HG03159 (cell line): ENCODE data around the gene CDK14.
A peak's percentile ranks its signal among the peaks of the same experiment; 100 is the strongest.

Experiments
- ATAC-seq: cut with Tn5 transposase; IDR thresholded peaks from one replicate; pipeline ENCODE4 v1.9.1; 2021; ENCODE audit warnings: mild to moderate bottlenecking, moderate library complexity; ENCODE audit not compliant: unreplicated experiment

CDK14 gene

GRCh38 chr7:90677486-90678404, 81.6 kb downstream of the CDK14 start:
- no peak for ATAC-seq

- no peak for ATAC-seq
Observed at GRCh38 chr7:90678986-90679385, 82.9 kb downstream of the CDK14 start.

GRCh38 chr7:90680484-90680883, 84.4 kb downstream of the CDK14 start:
- no peak for ATAC-seq

- ATAC-seq: no peak
Observed at GRCh38 chr7:90681336-90682022, 85.4 kb downstream of the CDK14 start.

- no peak for ATAC-seq
Observed at GRCh38 chr7:90686146-90686545, 90.0 kb downstream of the CDK14 start.

- no peak for ATAC-seq
Observed at GRCh38 chr7:90688810-90689209, 92.7 kb downstream of the CDK14 start.

GRCh38 chr7:90689260-90689659, 93.1 kb downstream of the CDK14 start:
- ATAC-seq: no peak

- no peak for ATAC-seq
Observed at GRCh38 chr7:90690159-90690858, 94.2 kb downstream of the CDK14 start.

- no peak for ATAC-seq
Observed at GRCh38 chr7:90692396-90692795, 96.3 kb downstream of the CDK14 start.

- no peak for ATAC-seq
Observed at GRCh38 chr7:90692947-90693346, 96.8 kb downstream of the CDK14 start.

GRCh38 chr7:90693939-90694338, 97.8 kb downstream of the CDK14 start:
- no peak for ATAC-seq

- no peak for ATAC-seq
Observed at GRCh38 chr7:90698616-90699015, 102.5 kb downstream of the CDK14 start.

- peak; percentile 55 for ATAC-seq
Observed at GRCh38 chr7:90701021-90701420, 104.9 kb downstream of the CDK14 start.

- ATAC-seq: no peak
Observed at GRCh38 chr7:90701771-90702170, 105.7 kb downstream of the CDK14 start.

- no peak for ATAC-seq
Observed at GRCh38 chr7:90705391-90706071, 109.4 kb downstream of the CDK14 start.

- ATAC-seq: no peak
Observed at GRCh38 chr7:90706072-90706716, 110.1 kb downstream of the CDK14 start.

- peak; percentile 70 for ATAC-seq
Observed at GRCh38 chr7:90708841-90709317, 112.8 kb downstream of the CDK14 start.

- peak; percentile 47 for ATAC-seq
Observed at GRCh38 chr7:90709501-90710465, 113.7 kb downstream of the CDK14 start.

- no peak for ATAC-seq
Observed at GRCh38 chr7:90710466-90710850, 114.3 kb downstream of the CDK14 start.
